Measurements from ENCODE around the gene VPS33B.

Gene VPS33B

DNA sequence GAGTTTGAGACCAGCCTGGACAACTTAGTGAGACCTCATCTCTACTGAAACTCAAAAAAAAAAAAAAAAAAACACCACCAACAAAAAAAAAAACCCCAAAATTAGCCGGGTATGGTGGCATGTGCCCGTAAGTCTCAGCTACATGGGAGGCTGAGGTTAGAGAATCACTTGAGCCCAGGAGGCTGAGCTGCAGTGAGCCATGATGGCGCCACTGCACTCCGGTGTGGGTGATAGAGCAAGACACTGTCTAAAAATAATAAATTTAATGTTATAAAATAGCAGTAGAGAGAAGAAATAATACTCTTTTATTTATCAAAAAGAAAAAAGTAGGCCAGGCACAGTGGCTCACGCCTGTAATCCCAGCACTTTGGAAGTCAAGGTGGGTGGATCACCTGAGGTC lies 50.3 kb downstream of the VPS33B start:
- DNase-seq, result no peak

DNA sequence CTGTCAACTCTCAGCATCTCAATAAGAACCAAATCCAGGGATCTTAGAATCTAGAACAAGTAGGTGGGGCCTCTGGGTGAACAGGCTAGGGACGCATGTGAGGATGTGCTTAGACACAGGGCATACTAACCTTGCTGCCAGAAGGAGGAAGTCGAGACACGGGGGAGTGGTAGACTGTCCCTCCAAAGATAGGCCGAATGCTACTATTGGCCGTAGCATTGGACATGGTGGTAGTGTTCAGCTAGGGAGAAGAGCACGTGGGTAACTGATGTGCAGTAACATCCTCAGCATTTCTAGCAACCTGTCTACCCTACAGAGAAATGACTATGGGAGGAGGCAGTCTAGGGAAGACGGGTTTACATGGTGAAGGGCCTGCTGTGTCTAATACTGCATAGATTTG lies 52.1 kb downstream of the VPS33B start:
- no peak for DNase-seq

DNA sequence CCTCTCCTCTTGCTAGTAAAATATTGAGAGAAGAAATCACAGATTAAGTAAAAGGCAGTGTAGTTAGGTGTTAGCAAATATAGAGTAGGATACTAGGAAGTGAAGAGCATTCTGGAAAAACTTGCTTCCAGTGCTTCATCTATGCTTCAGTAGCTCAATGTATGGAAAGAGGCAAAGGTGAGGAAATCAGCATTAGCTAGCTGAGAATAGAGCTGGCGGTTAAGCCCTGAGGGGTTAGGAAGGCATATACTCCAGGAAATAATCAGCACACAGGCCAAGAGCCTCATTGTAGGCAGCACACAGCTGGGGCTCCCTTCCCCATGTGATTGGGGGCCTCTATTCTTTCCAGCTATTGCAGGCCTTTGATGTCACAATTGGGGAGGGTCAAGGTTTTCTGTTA lies 54.0 kb downstream of the VPS33B start:
- no peak for DNase-seq

DNA sequence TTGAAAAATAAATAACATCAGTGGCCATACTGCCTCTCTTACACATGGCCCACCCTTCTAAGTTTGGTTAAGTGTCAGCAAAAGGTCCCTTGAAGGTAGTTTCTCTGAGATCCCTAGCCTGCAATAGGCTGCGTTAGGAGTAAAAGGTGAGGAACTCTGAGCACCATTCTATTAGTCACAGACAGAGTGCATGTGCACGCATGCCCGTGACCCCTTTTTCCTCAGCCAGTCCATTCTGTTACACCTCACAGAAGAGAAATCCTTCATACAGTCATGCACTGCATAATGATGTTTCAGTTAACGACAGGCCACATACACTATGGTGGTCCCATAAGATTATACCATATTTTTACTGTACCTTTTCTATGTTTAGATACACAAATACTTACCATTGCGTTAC lies 55.2 kb downstream of the VPS33B start:
- DNase-seq, result no peak

DNA sequence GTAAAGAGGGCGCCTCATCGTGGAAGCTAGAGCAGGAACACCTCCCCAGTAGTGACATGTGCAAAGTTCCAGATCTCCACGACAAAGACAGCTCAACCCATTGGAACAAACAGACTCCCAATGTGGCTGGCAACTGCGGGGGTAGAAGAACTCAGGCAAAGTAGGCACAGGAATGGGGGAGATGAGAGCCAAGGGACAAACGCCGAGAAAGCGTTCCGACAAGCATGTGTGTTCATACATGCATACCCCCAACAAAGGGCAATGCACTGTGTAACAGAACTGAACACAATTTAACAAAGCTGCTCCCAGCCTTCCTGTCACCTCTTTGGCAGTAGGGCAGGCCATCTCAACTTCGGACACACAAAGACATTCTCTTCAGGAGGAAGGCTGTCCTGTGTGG lies 56.1 kb downstream of the VPS33B start:
- no peak for DNase-seq

DNA sequence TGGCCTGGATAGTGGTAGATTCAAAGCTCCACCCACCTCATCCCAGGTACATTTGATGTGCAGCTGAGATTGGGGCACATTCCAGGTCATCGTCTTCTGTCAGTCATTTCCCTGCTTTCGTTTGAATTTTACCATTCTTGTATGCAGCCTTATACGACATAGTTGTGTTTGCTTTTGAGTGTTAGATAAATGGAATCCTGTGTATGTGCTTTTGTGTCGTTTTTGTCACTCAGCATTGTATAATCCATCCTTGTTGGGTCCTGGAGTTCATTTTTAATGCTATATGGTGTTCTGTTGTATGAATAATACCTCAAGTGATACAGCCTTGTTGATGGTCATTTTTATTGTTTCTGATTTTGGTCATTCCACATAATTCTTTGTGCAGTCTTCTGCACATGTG lies 60.4 kb downstream of the VPS33B start:
- DNase-seq, result no peak

DNA sequence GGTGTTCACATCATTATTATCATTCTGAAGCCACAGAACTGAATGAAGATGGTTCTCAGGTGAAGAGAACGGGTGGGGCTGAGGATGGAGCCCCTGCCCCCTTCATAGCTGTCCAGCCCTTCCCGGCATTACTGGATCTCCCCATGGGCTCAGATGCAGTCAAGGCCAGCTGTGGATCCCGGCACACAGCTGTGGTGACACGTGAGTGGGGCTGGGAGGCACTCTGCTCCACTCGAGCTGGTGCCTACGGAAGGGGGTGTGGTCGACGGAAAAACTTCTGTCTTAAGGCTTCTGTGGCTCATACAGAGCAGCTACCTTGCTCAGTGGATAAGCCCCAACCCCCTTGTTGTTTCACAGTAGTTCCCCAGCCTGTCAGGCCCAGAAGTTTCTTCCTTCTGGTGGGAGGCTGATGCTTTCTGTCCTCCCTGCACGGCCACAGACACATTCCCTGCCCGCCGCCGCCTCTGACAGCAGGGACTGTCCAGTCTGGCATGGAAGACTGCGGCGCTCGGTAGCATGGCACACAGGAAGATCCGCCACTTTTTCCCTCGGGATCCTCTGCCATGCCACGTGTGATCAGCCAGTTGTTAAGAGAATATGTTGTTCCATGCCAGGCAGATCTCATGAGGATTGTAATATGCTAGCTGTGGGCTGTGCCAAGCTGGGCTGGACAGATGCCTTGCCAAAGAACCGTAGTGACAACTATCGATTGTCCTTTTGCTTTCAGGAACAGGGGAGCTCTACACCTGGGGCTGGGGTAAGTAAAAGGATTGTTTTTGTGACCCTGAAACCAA lies 61.9 kb downstream of the VPS33B start:
- no peak for DNase-seq

DNA sequence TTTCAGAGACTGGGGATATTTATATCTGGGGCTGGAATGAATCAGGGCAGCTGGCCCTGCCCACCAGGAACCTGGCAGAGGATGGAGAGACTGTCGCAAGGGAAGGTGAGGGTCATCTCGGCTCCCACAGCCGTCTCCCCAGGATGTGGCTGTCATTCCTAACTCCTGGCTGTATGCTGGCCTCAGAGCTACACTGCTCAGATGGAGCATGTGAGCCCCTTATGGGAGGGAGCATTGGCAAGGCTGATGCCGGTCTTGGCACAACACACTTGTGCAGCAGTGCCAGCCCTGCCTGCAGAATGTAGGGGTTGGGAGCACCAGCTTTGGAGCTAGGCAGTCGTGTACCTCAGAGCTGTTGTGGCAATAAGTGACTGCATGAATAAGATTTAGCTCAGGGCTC lies 62.5 kb downstream of the VPS33B start:
- DNase-seq, result no peak

DNA sequence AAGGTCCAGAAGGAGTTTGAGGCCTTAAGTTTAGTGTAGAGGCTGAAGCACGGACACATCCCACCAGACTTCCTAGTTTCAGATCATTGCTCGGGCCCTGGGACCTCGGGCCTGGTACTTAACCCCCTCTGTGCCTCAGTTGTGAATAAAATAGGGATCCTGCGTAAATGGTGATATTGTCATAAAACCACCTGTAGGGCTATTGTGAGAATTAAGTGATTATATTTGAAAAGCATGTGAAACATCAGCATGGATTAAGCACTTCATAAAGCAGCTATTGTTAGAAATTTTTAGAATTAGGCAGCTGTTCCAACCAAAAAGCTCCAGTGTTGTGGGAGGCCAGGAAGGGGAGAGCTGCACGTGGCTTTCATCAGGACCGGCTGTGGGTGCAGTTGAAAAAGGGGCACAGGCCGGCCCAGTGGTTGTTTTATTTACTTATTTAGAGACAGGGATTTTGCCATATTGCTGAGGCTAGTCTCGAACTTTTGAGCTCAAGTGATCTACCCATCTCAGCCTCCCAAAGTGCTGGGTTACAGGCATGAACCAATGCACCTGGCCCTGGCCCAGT lies 63.3 kb downstream of the VPS33B start:
- DNase-seq, result no peak

DNA sequence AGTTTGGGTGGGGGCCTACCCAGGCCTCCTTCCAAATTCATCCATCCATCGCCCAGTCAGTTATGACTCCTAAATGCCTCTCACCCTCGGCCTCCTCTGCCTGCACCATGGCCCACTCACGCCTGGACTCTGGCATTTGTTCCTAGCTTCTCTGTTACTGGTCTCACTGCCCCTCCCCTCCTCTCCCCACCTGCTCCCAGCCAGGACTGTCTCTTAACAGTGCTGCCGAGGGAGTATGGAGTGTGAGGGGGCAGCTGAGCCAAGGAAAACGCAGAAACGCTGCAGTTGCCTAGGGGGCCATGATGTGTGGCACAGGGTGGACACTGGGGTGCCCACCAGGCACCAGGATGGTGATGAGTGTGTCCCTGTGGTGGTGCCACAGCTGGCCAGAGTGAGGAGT lies 64.6 kb downstream of the VPS33B start:
- DNase-seq, result no peak

DNA sequence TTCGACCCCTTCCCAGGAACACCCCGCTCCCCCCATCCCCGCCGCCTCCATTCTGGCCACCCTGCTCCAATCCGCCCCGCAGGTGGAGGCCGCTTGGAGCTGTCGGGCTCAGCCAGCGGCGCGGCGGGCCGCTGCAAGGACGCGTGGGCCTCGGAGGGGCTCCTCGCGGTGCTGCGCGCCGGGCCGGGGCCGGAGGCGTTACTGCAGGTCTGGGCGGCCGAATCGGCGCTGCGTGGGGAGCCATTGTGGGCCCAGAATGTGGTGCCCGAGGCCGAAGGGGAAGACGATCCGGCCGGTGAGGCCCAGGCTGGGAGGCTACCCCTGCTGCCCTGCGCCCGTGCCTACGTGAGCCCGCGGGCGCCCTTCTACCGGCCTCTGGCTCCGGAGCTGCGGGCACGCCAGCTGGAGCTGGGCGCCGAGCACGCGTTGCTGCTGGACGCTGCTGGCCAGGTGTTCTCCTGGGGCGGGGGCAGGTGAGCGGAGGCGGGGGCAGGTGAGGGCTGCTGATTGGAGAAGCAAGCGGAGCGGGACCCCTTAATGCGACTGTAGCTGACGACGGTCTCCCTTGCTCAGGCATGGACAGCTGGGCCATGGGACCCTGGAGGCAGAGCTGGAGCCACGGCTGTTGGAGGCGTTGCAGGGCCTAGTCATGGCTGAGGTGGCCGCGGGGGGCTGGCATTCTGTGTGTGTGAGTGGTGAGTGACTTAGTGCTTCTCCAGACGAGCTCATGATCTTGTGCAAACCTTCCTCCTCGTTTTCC lies 65.2 kb downstream of the VPS33B start:
- DNase-seq, result no peak

DNA sequence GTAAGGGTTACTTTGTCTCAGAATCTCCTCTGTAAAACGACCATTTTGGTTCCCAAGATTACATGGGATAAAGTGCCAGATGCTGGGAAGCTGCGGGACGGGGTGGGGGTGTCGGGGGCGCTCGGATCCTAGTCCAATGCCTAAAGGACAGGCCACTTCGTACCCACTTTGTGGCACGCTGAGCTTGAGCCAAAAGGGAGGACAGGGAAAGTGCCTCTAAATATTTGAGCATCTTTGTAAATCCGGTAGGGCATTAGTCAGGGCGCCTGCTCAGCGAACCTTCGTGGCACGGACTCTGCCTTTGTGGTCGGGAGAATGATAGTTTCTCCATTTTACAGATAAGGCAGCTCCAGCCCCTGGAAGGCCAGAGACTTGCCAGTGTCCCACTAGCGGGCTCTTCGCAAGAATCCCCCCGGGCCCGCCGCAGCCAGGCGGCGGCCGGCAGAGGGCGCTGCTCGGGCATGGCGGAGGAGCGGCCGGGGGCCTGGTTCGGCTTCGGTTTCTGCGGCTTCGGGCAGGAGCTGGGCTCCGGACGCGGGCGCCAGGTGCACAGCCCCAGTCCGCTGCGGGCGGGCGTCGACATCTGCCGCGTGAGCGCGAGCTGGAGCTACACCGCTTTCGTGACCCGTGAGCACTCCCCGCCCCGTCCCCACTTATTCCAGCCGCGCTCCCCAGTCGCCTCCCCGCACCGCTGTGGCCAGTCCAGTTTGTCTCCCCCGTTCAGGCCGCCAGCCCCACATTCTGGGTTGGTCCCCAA lies 65.9 kb downstream of the VPS33B start:
- DNase-seq, result no peak

DNA sequence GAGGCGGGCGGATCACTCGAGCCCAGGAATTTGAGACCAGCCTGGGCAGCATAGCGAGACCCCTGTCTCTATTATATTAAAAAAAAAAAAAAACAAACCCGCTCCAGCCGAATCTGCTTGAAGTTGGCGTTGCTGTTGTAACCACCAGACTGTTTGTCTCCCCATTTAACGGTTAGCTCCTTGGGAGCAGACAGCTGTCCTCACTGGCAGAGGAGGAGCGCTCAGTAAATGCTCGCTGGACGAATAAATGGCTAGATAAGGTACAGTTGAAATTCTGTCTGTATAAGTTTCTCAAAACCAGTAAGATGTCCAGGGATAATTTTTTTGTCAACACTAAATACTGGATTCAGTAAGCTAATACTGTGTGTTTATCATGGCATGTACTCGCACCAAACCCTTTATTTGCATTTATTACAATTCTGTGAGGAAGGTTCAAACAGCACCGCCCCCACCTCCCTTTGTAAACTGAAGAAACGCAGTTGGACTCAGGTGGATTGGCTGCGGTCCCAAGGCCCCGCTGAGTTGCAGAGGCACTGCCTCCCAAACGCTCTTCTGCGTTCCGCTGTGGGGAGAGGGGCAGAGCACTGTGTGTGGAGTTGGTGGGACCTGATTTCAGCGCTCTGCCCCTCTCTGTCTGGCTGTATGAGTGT lies 66.6 kb downstream of the VPS33B start:
- no peak for DNase-seq

DNA sequence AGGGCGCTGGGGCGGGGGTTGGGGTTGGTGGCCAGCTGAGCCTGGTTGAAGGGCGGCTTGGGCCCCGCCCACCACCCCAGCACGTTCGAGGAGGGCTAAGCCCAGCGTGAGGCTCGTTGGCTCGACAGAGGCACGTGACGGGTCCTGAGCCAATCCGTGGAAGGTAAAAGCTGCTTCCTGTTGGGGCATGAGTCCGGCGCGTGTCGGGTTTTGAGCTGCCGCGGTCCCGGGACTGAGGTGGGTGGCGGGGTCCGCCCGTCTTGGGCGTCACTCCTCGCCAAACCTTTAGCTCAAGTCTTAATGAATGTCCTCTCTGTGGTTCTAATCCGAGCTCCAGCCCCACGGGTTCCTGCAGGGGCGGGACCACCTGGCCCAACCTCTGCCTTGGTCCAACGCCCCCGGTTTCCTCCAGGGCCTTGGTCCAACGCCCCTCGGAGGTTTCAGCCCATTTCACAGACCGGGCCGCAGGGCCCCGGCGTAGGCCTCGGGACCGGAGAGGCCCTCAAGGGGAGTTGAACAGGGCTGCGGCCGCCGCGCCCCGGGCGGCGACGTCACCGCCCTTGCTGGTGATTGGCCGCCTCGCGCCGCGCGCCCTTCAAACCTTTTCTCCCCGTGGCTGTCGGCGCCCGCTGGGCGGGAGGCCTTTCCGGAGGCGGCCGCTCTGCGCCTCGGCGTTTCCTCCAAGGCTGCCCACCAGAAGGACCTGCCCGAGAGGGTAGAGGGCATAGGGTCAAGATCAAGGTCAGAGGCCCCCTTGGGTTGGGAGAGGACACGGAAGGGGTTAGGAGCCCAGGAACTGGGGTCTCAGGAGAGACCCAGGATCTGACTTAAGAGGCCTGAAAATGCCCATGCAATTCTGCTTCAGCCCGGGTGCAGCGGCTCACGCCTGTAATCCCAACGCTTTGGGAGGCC lies 67.4 kb downstream of the VPS33B start, which contains the start of gene RCCD1:
Gene RCCD1 (plus strand): TSS at position 173 of the 912 bp plus-strand sequence. CDS start 1,851 bp downstream, outside the sequence.
- DNase-seq, result peak; percentile 94

DNA sequence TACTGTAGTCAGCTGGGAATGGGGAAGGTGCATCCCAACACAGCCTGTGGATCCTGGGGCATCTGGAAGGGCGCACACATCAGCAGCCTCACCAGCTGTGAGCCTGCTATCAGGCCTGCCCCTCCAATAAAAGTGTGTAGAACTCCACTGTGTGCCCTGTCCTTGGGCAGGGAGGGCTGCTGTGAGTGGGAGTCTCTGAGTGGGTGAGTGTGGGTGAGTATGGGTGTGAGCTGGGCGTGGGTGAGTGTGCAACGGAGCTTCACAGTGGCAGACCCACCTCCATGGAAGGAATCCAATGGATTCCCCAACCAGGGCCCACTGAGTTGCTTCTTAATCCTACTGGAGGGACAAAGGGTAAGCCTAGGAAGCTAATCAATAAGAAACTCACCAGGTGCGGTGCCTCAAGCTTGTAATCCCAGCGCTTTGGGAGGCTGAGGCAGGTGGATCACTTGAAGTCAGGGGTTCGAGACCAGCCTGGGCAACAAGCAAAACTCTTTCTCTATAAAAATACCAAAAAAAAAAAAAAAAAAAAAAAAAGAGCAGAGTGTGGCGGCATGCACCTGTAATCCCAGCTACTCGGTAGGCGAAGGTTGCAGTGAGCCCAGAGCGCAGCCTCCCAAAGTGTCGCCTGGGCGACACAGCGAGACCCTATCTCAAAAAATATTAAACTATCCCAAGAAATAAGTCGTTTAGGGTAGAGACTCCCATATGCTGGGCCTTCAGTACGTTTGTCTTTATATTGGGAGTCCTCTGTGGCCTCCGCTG lies 68.3 kb downstream of the VPS33B start:
- no peak for DNase-seq

DNA sequence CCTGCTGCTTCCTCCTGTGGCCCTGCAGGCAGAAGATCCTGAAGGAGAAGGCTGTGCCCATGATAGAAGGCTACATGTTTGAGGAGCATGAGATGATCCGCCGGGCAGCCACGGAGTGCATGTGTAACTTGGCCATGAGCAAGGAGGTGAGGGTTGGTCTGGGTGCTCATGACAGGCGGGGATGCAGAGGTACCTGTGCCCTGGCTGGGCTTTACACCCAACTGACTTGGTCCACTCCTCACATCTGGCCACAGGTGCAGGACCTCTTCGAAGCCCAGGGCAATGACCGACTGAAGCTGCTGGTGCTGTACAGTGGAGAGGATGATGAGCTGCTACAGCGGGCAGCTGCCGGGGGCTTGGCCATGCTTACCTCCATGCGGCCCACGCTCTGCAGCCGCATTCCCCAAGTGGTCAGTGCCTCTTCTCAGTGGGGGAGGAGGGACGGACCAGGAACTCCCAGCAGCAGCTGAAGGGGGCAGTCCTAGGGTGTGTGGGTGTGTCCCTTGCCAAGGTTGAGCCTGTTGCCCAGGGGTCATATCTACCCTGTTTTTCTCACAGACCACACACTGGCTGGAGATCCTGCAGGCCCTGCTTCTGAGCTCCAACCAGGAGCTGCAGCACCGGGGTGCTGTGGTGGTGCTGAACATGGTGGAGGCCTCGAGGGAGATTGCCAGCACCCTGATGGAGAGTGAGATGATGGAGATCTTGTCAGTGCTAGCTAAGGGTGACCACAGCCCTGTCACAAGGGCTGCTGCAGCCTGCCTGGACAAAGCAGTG lies 69.3 kb downstream of the VPS33B start:
- DNase-seq, result no peak

DNA sequence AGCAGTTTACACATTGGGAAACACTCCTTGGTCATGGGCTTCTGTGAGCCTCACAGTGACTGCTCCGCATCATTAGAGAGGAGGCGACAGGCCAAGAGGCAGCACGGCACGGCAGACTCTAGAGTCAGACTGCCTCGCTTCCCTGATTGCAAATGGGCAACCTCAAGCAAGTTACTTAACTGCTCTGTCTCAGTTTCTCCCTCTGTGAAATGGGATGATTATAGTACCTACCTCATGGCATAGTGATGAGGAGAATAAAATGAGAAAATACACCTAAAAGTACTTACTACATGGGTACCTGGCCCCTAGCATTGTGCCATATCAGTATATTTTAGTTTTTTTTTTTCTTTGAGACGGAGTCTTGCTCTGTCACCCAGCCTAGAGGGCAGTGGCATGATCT lies 71.7 kb downstream of the VPS33B start:
- DNase-seq, result no peak

DNA sequence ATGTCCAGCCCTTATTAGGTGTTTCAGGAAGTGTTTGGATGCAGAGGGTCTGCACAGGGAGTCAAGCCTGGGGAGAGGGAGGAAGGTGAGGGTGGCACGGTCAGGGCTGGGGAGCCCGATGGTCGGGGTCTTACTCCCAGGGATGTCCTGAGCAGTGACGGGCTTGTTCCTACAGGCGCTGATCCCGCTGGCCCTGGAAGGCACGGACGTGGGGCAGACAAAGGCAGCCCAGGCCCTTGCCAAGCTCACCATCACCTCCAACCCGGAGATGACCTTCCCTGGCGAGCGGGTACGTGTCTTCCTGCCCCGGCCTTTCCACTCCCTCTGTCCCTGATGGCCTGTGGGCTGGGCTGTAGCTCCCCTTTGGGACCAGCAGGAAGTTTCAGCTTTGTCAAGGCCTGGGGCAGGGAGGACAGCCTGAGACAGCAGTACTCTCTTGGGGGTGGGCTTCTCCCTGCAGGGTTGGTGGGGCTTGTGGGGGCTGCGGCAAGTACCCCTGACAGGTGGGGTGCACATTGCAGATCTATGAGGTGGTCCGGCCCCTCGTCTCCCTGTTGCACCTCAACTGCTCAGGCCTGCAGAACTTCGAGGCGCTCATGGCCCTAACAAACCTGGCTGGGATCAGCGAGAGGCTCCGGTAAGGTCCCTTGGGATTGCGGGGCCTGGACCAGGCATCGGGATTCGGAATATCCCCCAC lies 72.3 kb downstream of the VPS33B start:
- no peak for DNase-seq

All from NK-92 treated with Interleukin-12 subunit alpha and Interleukin-12 subunit beta, amount 100 ng/mL, for 24 hours (cell line).